Activated T-cell treated with anti-CD3 and anti-CD28 coated beads, Interleukin-2, amount 50 U/mL, for 1 hour (primary cell): ENCODE results near the gene CUL3.
A peak's percentile ranks its signal among the peaks of the same experiment; 100 is the strongest.
"Not testable (repeated sequence)": the region's sequence is repeated elsewhere in the genome, so short reads cannot be mapped to it uniquely, and the experiment has no call there.

Experiments
- DNase-seq: peaks from one replicate; pipeline ENCODE4 v3.0.0-alpha.2; 2020

The CUL3 gene

GRCh38 chr2:224585211-224586088 is at the start of gene CUL3:
TSS of gene CUL3 (minus strand) at chr2:224585363. CDS start at chr2:224585009, 354 bp downstream.
- DNase-seq, result peak; percentile 100

GRCh38 chr2:224630659-224631550 is 45.7 kb upstream of the CUL3 start:
- no peak for DNase-seq

GRCh38 chr2:224628416-224628815 is 43.3 kb upstream of the CUL3 start:
- DNase-seq, result no peak

GRCh38 chr2:224626735-224627134 is 41.6 kb upstream of the CUL3 start:
- DNase-seq, result no peak

GRCh38 chr2:224613543-224614286 is 28.6 kb upstream of the CUL3 start:
- DNase-seq, result no peak

- no peak for DNase-seq
These were observed 27.4 kb upstream of the CUL3 start for GRCh38 chr2:224612578-224612977.

- no peak for DNase-seq
These were observed 26.8 kb upstream of the CUL3 start for GRCh38 chr2:224611938-224612337.

GRCh38 chr2:224608104-224608503 is 22.9 kb upstream of the CUL3 start:
- no peak for DNase-seq

- DNase-seq, result not testable (repeated sequence)
These were observed 18.8 kb upstream of the CUL3 start for GRCh38 chr2:224603746-224604500.

GRCh38 chr2:224602778-224603375 is 17.7 kb upstream of the CUL3 start:
- not testable (repeated sequence) for DNase-seq

GRCh38 chr2:224601923-224602322 is 16.8 kb upstream of the CUL3 start:
- DNase-seq, result no peak

GRCh38 chr2:224598678-224599077 is 13.5 kb upstream of the CUL3 start:
- DNase-seq, result no peak

- no peak for DNase-seq
These were observed 11.1 kb upstream of the CUL3 start for GRCh38 chr2:224596289-224596688.

- no peak for DNase-seq
These were observed 10.4 kb upstream of the CUL3 start for GRCh38 chr2:224595518-224595917.

- no peak for DNase-seq
These were observed 9.7 kb upstream of the CUL3 start for GRCh38 chr2:224594840-224595239.

GRCh38 chr2:224591220-224591619 is 6.1 kb upstream of the CUL3 start:
- DNase-seq, result no peak

- no peak for DNase-seq
These were observed 1.0 kb upstream of the CUL3 start for GRCh38 chr2:224586127-224586695.

GRCh38 chr2:224584785-224585210 is 365 bp downstream of the CUL3 start:
- peak; percentile 67 for DNase-seq

- DNase-seq, result peak; percentile 40
These were observed 915 bp downstream of the CUL3 start for GRCh38 chr2:224584111-224584784.

GRCh38 chr2:224583033-224583432 is 2.1 kb downstream of the CUL3 start:
- not testable (repeated sequence) for DNase-seq

- no peak for DNase-seq
These were observed 4.9 kb downstream of the CUL3 start for GRCh38 chr2:224580248-224580647.
